HEK293 (cell line): ENCODE data around the gene CKLF.

ENCODE experiments used
- CTCF ChIA-PET: fragments of 350-600 bp; formaldehyde crosslinking; extraction: SDS; loops from one replicate; lab custom pipeline; 2021; ENCODE audit warnings: antibody characterized with exemption; lab: Yijun Ruan, JAX
- POLR2A ChIA-PET: fragments of 300-600 bp; formaldehyde crosslinking; extraction: SDS; loops from one replicate; lab custom pipeline; 2020; ENCODE audit warnings: antibody characterized with exemption, inconsistent platforms; lab: Yijun Ruan, JAX
- H3K27ac ChIP-seq: fragments of 200-500 bp; sonication (Bioruptor generic); 2 replicates; pipeline ENCODE4 v1.5.1; 2014; ENCODE audit warnings: low read depth, low read length, control low read depth, inconsistent platforms; ENCODE audit errors: extremely low read depth
- H3K36me3 ChIP-seq, 2 experiments: fragments of 200-500 bp in 1 of 2; sonication (Bioruptor generic) in 1 of 2; 1 replicate in 1 of 2; 2 replicates in 1 of 2; pipeline ENCODE4 v1.5.1; 2014 to 2017; ENCODE audit warnings: inconsistent platforms in 2 of 2, low read length in 2 of 2; ENCODE audit not compliant: control insufficient read depth in 2 of 2, insufficient read depth in 1 of 2
- H3K4me1 ChIP-seq: fragments of 200-500 bp; sonication (Bioruptor generic); 2 replicates; pipeline ENCODE4 v1.5.1; 2014; ENCODE audit warnings: mild to moderate bottlenecking, low read length, inconsistent platforms; ENCODE audit not compliant: control insufficient read depth, insufficient read depth
- H3K4me3 ChIP-seq: 2 replicates; pipeline ENCODE4 v1.5.1; 2011; ENCODE audit warnings: low read depth, mild to moderate bottlenecking, control low read depth, low read length, moderate library complexity
- H3K9me3 ChIP-seq: fragments of 200-500 bp; sonication (Bioruptor generic); 2 replicates; pipeline ENCODE4 v1.5.1; 2014; ENCODE audit warnings: low read depth, low read length, inconsistent platforms; ENCODE audit not compliant: control insufficient read depth, insufficient read depth
- GLI2 ChIP-seq: fragments of 450-650 bp; formaldehyde crosslinking; IDR thresholded peaks from 2 replicates; pipeline ENCODE4; 2017; ENCODE audit warnings: missing biosample characterization, missing genetic modification characterization, low read depth, borderline replicate concordance
- REPIN1 ChIP-seq: fragments of 450-650 bp; formaldehyde crosslinking; IDR thresholded peaks from 2 replicates; pipeline ENCODE4 v1.5.1; 2017; ENCODE audit warnings: missing biosample characterization, missing genetic modification characterization, low read depth
- ZBTB1 ChIP-seq: fragments of 450-650 bp; formaldehyde crosslinking; IDR thresholded peaks from 2 replicates; pipeline ENCODE4 v1.5.1; 2016; ENCODE audit warnings: missing biosample characterization, missing genetic modification characterization
- ZBTB17 ChIP-seq: fragments of 450-650 bp; formaldehyde crosslinking; IDR thresholded peaks from 2 replicates; pipeline ENCODE4 v1.5.1; 2016; ENCODE audit warnings: missing biosample characterization, missing genetic modification characterization
- ZNF211 ChIP-seq: fragments of 450-650 bp; formaldehyde crosslinking; IDR thresholded peaks from 2 replicates; pipeline ENCODE4 v1.5.1; 2016; ENCODE audit warnings: low read depth, missing biosample characterization, missing genetic modification characterization
- ZNF311 ChIP-seq: fragments of 450-650 bp; formaldehyde crosslinking; IDR thresholded peaks from 2 replicates; pipeline ENCODE4 v1.5.1; 2017; ENCODE audit warnings: missing biosample characterization, missing genetic modification characterization, borderline replicate concordance
- ZNF335 ChIP-seq: fragments of 450-650 bp; formaldehyde crosslinking; conservative IDR thresholded peaks from 2 replicates; pipeline ENCODE4 v1.5.1; 2016; ENCODE audit warnings: missing biosample characterization, missing genetic modification characterization
- ZNF473 ChIP-seq: fragments of 450-650 bp; formaldehyde crosslinking; IDR thresholded peaks from 2 replicates; pipeline ENCODE4 v1.5.1; 2017; ENCODE audit warnings: missing biosample characterization, missing genetic modification characterization
- ZNF560 ChIP-seq: fragments of 450-650 bp; formaldehyde crosslinking; IDR thresholded peaks from 2 replicates; pipeline ENCODE4 v1.5.1; 2017; ENCODE audit warnings: missing biosample characterization, missing genetic modification characterization, borderline replicate concordance
- ZNF561 ChIP-seq: fragments of 450-650 bp; IDR thresholded peaks from 2 replicates; pipeline ENCODE4 v1.5.1; 2018; ENCODE audit warnings: missing biosample characterization, missing genetic modification characterization, borderline replicate concordance
- TF ChIP-seq, protein P1 (sequence below): fragments of 450-650 bp; formaldehyde crosslinking; IDR thresholded peaks from 2 replicates; pipeline ENCODE4 v1.5.1; 2017; ENCODE audit warnings: missing biosample characterization, missing genetic modification characterization
- TF ChIP-seq, protein P2 (sequence below): fragments of 450-650 bp; formaldehyde crosslinking; IDR thresholded peaks from 2 replicates; pipeline ENCODE4 v1.5.1; 2016; ENCODE audit warnings: missing biosample characterization, missing genetic modification characterization
- TF ChIP-seq, protein P3 (sequence below): fragments of 450-650 bp; formaldehyde crosslinking; IDR thresholded peaks from 2 replicates; pipeline ENCODE4 v1.5.1; 2016; ENCODE audit warnings: missing biosample characterization, missing genetic modification characterization
- TF ChIP-seq, protein P4 (sequence below): fragments of 450-650 bp; formaldehyde crosslinking; IDR thresholded peaks from 2 replicates; pipeline ENCODE4 v1.5.1; 2016; ENCODE audit warnings: missing biosample characterization, missing genetic modification characterization

CKLF gene

DNA sequence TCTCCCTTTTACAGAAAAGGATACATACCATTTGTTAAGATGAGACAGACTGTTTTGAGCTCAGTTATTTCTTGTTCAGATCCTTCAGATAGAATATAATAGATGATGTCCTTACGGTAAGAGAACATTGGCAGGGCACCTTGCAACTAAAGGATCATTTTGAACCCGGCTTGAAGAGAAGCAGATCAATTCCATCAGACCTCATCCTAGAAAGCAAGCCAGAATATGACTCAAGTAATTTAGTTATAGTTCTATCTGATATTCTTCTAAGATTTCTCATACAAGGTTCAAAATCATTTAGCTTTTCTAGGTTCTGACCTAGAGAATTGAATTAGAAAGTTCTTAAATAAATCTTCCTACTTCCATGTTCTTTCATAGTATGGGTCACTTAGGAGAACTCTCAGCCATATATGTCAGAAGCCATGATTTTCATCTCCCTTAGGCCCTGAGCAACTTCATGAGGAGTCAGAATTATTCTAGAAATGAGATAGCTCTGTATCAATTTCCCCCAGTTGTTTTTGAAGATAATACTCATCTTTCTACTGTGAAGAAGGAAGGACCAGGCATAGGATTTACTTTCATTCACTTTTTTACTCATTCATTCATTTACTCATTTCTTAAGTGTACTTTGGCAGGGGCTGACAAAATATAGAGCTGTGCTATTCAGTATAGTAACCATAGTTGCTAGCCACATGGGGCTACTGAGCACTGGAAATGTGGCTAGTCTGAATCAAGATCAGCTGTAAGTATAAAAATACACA is 11.4 kb downstream of the CKLF start:
- TF ChIP-seq ZNF311 (tag by site-specific recombination) = no peak
- TF ChIP-seq, protein P1, sequence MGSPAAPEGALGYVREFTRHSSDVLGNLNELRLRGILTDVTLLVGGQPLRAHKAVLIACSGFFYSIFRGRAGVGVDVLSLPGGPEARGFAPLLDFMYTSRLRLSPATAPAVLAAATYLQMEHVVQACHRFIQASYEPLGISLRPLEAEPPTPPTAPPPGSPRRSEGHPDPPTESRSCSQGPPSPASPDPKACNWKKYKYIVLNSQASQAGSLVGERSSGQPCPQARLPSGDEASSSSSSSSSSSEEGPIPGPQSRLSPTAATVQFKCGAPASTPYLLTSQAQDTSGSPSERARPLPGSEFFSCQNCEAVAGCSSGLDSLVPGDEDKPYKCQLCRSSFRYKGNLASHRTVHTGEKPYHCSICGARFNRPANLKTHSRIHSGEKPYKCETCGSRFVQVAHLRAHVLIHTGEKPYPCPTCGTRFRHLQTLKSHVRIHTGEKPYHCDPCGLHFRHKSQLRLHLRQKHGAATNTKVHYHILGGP (tag by site-specific recombination) = no peak
- TF ChIP-seq ZNF335 (tag by site-specific recombination) = no peak
- no peak for TF ChIP-seq ZBTB1 (tag by site-specific recombination)
- TF ChIP-seq, protein P2, sequence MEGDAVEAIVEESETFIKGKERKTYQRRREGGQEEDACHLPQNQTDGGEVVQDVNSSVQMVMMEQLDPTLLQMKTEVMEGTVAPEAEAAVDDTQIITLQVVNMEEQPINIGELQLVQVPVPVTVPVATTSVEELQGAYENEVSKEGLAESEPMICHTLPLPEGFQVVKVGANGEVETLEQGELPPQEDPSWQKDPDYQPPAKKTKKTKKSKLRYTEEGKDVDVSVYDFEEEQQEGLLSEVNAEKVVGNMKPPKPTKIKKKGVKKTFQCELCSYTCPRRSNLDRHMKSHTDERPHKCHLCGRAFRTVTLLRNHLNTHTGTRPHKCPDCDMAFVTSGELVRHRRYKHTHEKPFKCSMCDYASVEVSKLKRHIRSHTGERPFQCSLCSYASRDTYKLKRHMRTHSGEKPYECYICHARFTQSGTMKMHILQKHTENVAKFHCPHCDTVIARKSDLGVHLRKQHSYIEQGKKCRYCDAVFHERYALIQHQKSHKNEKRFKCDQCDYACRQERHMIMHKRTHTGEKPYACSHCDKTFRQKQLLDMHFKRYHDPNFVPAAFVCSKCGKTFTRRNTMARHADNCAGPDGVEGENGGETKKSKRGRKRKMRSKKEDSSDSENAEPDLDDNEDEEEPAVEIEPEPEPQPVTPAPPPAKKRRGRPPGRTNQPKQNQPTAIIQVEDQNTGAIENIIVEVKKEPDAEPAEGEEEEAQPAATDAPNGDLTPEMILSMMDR (tag by site-specific recombination) = no peak
- TF ChIP-seq, protein P3, sequence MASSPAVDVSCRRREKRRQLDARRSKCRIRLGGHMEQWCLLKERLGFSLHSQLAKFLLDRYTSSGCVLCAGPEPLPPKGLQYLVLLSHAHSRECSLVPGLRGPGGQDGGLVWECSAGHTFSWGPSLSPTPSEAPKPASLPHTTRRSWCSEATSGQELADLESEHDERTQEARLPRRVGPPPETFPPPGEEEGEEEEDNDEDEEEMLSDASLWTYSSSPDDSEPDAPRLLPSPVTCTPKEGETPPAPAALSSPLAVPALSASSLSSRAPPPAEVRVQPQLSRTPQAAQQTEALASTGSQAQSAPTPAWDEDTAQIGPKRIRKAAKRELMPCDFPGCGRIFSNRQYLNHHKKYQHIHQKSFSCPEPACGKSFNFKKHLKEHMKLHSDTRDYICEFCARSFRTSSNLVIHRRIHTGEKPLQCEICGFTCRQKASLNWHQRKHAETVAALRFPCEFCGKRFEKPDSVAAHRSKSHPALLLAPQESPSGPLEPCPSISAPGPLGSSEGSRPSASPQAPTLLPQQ (tag by site-specific recombination) = no peak
- TF ChIP-seq, protein P4, sequence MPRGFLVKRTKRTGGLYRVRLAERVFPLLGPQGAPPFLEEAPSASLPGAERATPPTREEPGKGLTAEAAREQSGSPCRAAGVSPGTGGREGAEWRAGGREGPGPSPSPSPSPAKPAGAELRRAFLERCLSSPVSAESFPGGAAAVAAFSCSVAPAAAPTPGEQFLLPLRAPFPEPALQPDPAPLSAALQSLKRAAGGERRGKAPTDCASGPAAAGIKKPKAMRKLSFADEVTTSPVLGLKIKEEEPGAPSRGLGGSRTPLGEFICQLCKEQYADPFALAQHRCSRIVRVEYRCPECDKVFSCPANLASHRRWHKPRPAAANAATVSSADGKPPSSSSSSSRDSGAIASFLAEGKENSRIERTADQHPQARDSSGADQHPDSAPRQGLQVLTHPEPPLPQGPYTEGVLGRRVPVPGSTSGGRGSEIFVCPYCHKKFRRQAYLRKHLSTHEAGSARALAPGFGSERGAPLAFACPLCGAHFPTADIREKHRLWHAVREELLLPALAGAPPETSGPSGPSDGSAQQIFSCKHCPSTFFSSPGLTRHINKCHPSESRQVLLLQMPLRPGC (tag by site-specific recombination) = no peak
- no peak for TF ChIP-seq REPIN1 (tag by site-specific recombination)
- TF ChIP-seq GLI2 (tag by site-specific recombination) = no peak
- TF ChIP-seq, all 188 proteins: peak for 0
- no peaks in the 10 kb centered on the region for H3K9me3 ChIP-seq
- no peak overlapping the region for H3K27ac ChIP-seq
- CTCF ChIA-PET = interaction anchor here (0.6 to 2.6 kb wide), 10 partner anchors 9 to 188 kb away, joined by 3 to 10 read pairs (median 4); partner anchors contain the start of genes CKLF and DYNC1LI2
- POLR2A ChIA-PET = no interaction called here
- peaks cover 5 to 79% of the 10 kb centered on the region in 2 experiments; a peak in 2 of 3 replicates for H3K36me3 ChIP-seq
- H3K4me1 ChIP-seq = no peaks in the 10 kb centered on the region
- H3K4me3 ChIP-seq = no peak overlapping the region

DNA sequence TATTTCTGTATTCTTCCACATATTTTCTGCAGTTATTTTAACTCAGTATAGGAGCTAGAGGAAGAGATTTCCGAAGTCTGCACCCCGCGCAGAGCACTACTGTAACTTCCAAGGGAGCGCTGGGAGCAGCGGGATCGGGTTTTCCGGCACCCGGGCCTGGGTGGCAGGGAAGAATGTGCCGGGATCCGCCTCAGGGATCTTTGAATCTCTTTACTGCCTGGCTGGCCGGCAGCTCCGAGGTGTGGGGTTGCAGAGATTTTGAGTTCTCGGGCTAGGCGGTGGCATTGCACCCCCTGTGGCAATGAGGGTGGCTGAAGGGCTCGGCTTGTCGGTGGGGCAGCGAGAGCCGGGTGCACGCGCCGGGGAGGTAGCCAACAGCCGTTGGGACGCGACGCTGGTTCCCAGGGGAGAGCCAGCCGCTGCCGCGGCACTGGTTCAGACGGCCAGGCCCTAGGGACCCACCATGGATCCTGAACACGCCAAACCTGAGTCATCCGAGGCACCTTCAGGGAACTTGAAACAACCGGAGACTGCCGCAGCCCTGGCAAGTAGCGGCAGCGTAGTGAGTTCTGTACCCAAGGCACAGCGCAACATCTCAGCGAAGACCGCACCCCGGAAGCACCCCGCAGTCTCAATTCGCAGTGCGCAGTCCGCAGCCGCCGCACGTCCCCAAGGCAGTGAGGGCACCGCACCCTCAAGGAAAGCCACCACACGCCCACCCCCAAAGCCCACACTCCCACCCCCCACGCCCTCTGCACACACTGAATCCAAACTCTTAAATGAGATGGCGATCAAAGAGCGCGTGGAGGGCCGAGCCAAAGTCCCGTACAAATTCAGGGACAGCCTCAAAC is 13.9 kb downstream of the CKLF start, which contains the start of gene CMTM1:
TSS of gene CMTM1 (plus strand) at position 389 of the 851 bp plus-strand sequence. CDS start at position 464, 75 bp downstream.
- ChIA-PET CTCF (no interaction called here), POLR2A (interaction anchor here (1.4 kb wide), 1 partner anchor 14 kb away, joined by 5 read pairs; the partner anchor contains the start of gene CKLF)
- Histone ChIP-seq H3K9me3 (no peaks in the 10 kb centered on the region), H3K36me3 (peaks cover 5 to 54% of the 10 kb centered on the region in 2 experiments; a peak in 2 of 3 replicates), H3K4me1 (peaks cover 9% of the 10 kb centered on the region)
- TF ChIP-seq ZNF211 (tag by site-specific recombination) (no peak), ZBTB17 (tag by site-specific recombination) (no peak), ZNF561 (tag by site-specific recombination) (no peak), ZNF473 (tag by site-specific recombination) (no peak), ZNF560 (no peak)
- TF ChIP-seq, all 188 proteins: peak for 0
- Histone ChIP-seq H3K4me3 (no peak within 1 kb of the TSS), H3K27ac (no peak within 1 kb of the TSS)
